H1 (cell line): ENCODE data around the gene ST14. TPM values are rescaled to one million over a fixed set of nuclear protein-coding genes. Genes with fewer than 3 reads are reported as not detected.

Experiments used
- CTCF ChIA-PET: fragments of 300-600 bp; sonication (Branson Sonifier 250); formaldehyde crosslinking; loops from one replicate; lab custom pipeline; 2021; ENCODE audit not compliant: partially characterized antibody; lab: Charles Lee
- POLR2A ChIA-PET: fragments of 300-600 bp; sonication (Branson Sonifier 250); formaldehyde crosslinking; loops from one replicate; lab custom pipeline; 2021; ENCODE audit warnings: inconsistent platforms; ENCODE audit not compliant: partially characterized antibody; lab: Charles Lee
- DNase-seq, 2 experiments: peaks; one replicate each; pipeline versions ENCODE4 v3.0.0 to v3.0.0-alpha.2; 2010 to 2022; ENCODE audit warnings: low spot score in 2 of 2, low read depth in 1 of 2, mixed read lengths in 1 of 2
- FAIRE-seq: peaks from 2 replicates; lab custom pipeline; 2011; peaks lifted over from hg19 to GRCh38; lab: Jason Lieb, UNC
- H2AFZ ChIP-seq: 2 replicates; pipeline ENCODE4 v1.8.1; 2012; ENCODE audit warnings: low read length, inconsistent platforms
- H2AK5ac ChIP-seq: 2 replicates; pipeline ENCODE4 v1.6.1; 2013; ENCODE audit warnings: low read depth, low read length
- H2BK120ac ChIP-seq: replicated peaks from 2 replicates; pipeline ENCODE3; 2013; ENCODE audit warnings: low read depth, low read length, inconsistent platforms
- H2BK12ac ChIP-seq: 2 replicates; pipeline ENCODE4 v1.6.1; 2013; ENCODE audit warnings: low read depth, low read length
- H2BK15ac ChIP-seq: 2 replicates; pipeline ENCODE4 v1.6.1; 2013; ENCODE audit warnings: low read length
- H2BK20ac ChIP-seq: 2 replicates; pipeline ENCODE4 v1.6.1; 2013; ENCODE audit warnings: low read length
- H2BK5ac ChIP-seq: 2 replicates; pipeline ENCODE4 v1.6.1; 2013; ENCODE audit warnings: low read depth, low read length
- H3K14ac ChIP-seq: 2 replicates; pipeline ENCODE4 v1.6.1; 2013; ENCODE audit warnings: inconsistent platforms; ENCODE audit not compliant: insufficient read length
- H3K18ac ChIP-seq: 2 replicates; pipeline ENCODE4 v1.6.1; 2013; ENCODE audit warnings: low read length; ENCODE audit errors: extremely low read depth
- H3K23ac ChIP-seq: 2 replicates; pipeline ENCODE4 v1.6.1; 2013; ENCODE audit warnings: inconsistent platforms; ENCODE audit not compliant: insufficient read length
- H3K23me2 ChIP-seq: 2 replicates; pipeline ENCODE4 v1.6.1; 2013; ENCODE audit warnings: low read depth, low read length
- H3K27ac ChIP-seq: 2 replicates; pipeline ENCODE4 v1.6.1; 2011; ENCODE audit warnings: low read depth, low read length, inconsistent platforms
- H3K27me3 ChIP-seq, 4 experiments: replicated peaks in 1 of 4; 1 replicate in 1 of 4; 2 replicates in 3 of 4; pipeline versions ENCODE4 v1.6.1 to v1.8.1; 2011 to 2013; ENCODE audit warnings: low read length in 3 of 4, mild to moderate bottlenecking in 3 of 4, inconsistent platforms in 2 of 4, mixed read lengths in 2 of 4, moderate library complexity in 1 of 4; ENCODE audit not compliant: control insufficient read depth in 3 of 4, insufficient read depth in 3 of 4; ENCODE audit errors: extremely low read depth in 1 of 4
- H3K36me3 ChIP-seq, 4 experiments: 2 replicates each; pipeline versions ENCODE4 v1.6.1 to v1.8.1; 2011 to 2013; ENCODE audit warnings: mild to moderate bottlenecking in 4 of 4, low read length in 3 of 4, moderate library complexity in 2 of 4, control low read depth in 1 of 4, inconsistent platforms in 1 of 4; ENCODE audit not compliant: insufficient read depth in 4 of 4, control insufficient read depth in 2 of 4
- H3K4ac ChIP-seq: replicated peaks from 2 replicates; pipeline ENCODE3; 2013; ENCODE audit warnings: low read length, low read depth, mixed read lengths, inconsistent platforms; ENCODE audit not compliant: insufficient read length
- H3K4me1 ChIP-seq, 4 experiments: replicated peaks in 1 of 4; 1 replicate in 1 of 4; 2 replicates in 3 of 4; pipeline versions ENCODE4 v1.6.1 to v1.8.1; 2011 to 2013; ENCODE audit warnings: low read length in 3 of 4, inconsistent platforms in 2 of 4, mixed read lengths in 1 of 4; ENCODE audit not compliant: insufficient read depth in 4 of 4, control insufficient read depth in 3 of 4
- H3K4me2 ChIP-seq, 2 experiments: 2 replicates each; pipeline versions ENCODE4 v1.6.1 to v1.8.1; 2011 to 2013; ENCODE audit warnings: low read depth in 2 of 2, low read length in 2 of 2, control low read depth in 1 of 2, inconsistent platforms in 1 of 2, mild to moderate bottlenecking in 1 of 2; ENCODE audit not compliant: insufficient read depth in 1 of 2
- H3K4me3 ChIP-seq, 4 experiments: fragments of 200-600, 300-600 bp in 1 of 4; sonication (generic), shearing (Covaris generic), sonication (Bioruptor Twin) in 1 of 4; 2 replicates each; pipeline versions ENCODE4 v1.5.1 to v1.8.1; 2011 to 2016; ENCODE audit warnings: low read length in 4 of 4, low read depth in 3 of 4, control low read depth in 2 of 4, inconsistent platforms in 2 of 4, mild to moderate bottlenecking in 2 of 4, mixed read lengths in 1 of 4, moderate library complexity in 1 of 4; ENCODE audit not compliant: insufficient read depth in 2 of 4; ENCODE audit errors: extremely low read depth in 1 of 4
- H3K56ac ChIP-seq: replicated peaks from 2 replicates; pipeline ENCODE3; 2013; ENCODE audit warnings: low read depth, mild to moderate bottlenecking, mixed read lengths, low read length, inconsistent platforms; ENCODE audit not compliant: insufficient read length
- H3K79me1 ChIP-seq: 2 replicates; pipeline ENCODE4 v1.6.1; 2013; ENCODE audit warnings: low read depth, low read length, control low read depth
- H3K79me2 ChIP-seq, 2 experiments: 2 replicates each; pipeline versions ENCODE4 v1.6.1 to v1.8.1; 2012 to 2013; ENCODE audit warnings: low read length in 2 of 2, mild to moderate bottlenecking in 2 of 2, inconsistent platforms in 1 of 2; ENCODE audit not compliant: insufficient read depth in 2 of 2, control insufficient read depth in 1 of 2
- H3K9ac ChIP-seq, 4 experiments: replicated peaks in 1 of 4; 1 replicate in 1 of 4; 2 replicates in 3 of 4; pipeline versions ENCODE4 v1.6.1 to v1.8.1; 2011 to 2013; ENCODE audit warnings: low read depth in 3 of 4, low read length in 3 of 4, control low read depth in 2 of 4, mild to moderate bottlenecking in 2 of 4, moderate library complexity in 2 of 4, inconsistent platforms in 1 of 4; ENCODE audit errors: extremely low read depth in 1 of 4
- H3K9me3 ChIP-seq, 2 experiments: 2 replicates each; pipeline versions ENCODE4 v1.6.1 to v1.8.1; 2012 to 2013; ENCODE audit warnings: mild to moderate bottlenecking in 2 of 2, moderate library complexity in 2 of 2, control low read depth in 1 of 2, inconsistent platforms in 1 of 2, low read depth in 1 of 2, low read length in 1 of 2, mixed read lengths in 1 of 2; ENCODE audit not compliant: insufficient read depth in 2 of 2
- H4K20me1 ChIP-seq, 2 experiments: replicated peaks in 1 of 2; 2 replicates each; pipeline versions ENCODE3 to v1.8.1; 2011 to 2013; ENCODE audit warnings: inconsistent platforms in 2 of 2, low read length in 2 of 2, mild to moderate bottlenecking in 1 of 2; ENCODE audit not compliant: insufficient read depth in 2 of 2, control insufficient read depth in 1 of 2
- H4K5ac ChIP-seq: 2 replicates; pipeline ENCODE4 v1.6.1; 2013; ENCODE audit warnings: low read length, low read depth, mixed read lengths, inconsistent platforms; ENCODE audit not compliant: insufficient read length
- H4K8ac ChIP-seq: 2 replicates; pipeline ENCODE4 v1.8.0; 2013; ENCODE audit warnings: mild to moderate bottlenecking, moderate library complexity, low read length, inconsistent platforms; ENCODE audit not compliant: insufficient read depth; ENCODE audit errors: extremely low read depth
- H4K91ac ChIP-seq: replicated peaks from 2 replicates; pipeline ENCODE3; 2013; ENCODE audit warnings: low read length, mixed read lengths, inconsistent platforms; ENCODE audit not compliant: insufficient read length
- PHF8 ChIP-seq: fragments of 200-600 bp; sonication (generic); conservative IDR thresholded peaks from 2 replicates; pipeline ENCODE4 v1.7.1; 2012; ENCODE audit warnings: low read depth, mild to moderate bottlenecking, inconsistent platforms, low read length, moderate library complexity
- WGBS, 2 experiments: shearing (Covaris generic) in 1 of 2; methylation state at CpG; one replicate each; pipeline versions ENCODE4 v1.1.6 to v1.1.7; 2013 to 2015; ENCODE audit warnings: low lambda C conversion rate in 2 of 2, mixed read lengths in 2 of 2, inconsistent platforms in 1 of 2, low coverage in 1 of 2, missing lambda C conversion rate in 1 of 2; ENCODE audit not compliant: insufficient replicate concordance in 2 of 2, insufficient coverage in 1 of 2, insufficient read length in 1 of 2; ENCODE audit errors: extremely low coverage in 1 of 2, missing lambda C conversion rate in 1 of 2; 5-methylcytosine and 5-hydroxymethylcytosine counted together
- polyA plus RNA-seq, 7 experiments: library from polyadenylated mRNA; depleted of rRNA in 3 of 7; stranded (reverse) in 5 of 7; unstranded in 2 of 7; fragments of >200 nt in 5 of 7; fragments of 200-250 nt in 2 of 7; gene quantifications; 1 replicate in 5 of 7; 2 replicates in 1 of 7; 4 replicates in 1 of 7; pipeline versions ENCODE4 v1.2.1 to v1.2.3, GENCODE V29; 2011 to 2013; ENCODE audit warnings: missing spikeins in 2 of 7, mixed read lengths in 2 of 7
- total RNA-seq: library from RNA; stranded (reverse); fragmentation: NEBNext Ultra II Directional; extraction: Animal tissue kit (Norgen Biotek cat#: 25700); gene quantifications from 2 replicates; pipeline ENCODE4 v1.2.1, GENCODE V29; 2021

ST14 gene
- total and polyA plus RNA-seq, 2 of the 8 experiments (the other 6 are each of a cell fraction or from before 2014, with no cell fraction given) = 22.4 to 24.9 TPM

DNA sequence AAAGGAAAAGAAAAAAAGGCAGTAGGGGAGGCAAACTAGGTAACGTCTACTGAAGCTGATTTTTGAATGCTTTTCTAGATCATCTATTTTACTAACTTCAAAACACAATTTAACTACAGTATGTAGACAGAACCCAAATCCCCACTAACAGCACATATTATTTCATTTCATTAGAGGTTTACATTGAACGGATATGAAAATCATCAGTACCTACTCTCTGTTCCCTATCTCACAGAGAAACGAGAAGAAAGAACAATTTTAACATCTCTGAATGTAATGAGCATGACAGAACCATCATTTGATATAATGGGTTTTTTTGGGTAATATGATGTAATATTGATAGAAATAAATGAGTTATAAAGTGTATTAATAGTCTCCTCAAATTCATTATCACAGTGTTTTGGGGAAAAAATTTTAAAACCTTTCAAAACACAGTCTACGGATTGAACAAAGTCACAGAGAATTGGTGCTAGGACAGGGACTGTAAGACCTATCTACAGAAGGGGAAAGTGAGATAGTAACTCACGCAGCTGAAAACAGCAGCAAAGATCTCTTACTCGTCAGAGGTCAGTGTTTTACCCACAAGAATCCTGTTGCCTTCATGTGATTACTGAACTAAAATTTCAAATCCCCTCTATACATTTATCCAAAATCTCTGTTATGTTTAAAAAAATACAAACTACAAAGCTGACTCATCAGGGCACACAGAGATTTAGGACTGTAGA lies 77.9 kb downstream of the ST14 start:
- no peak overlapping the region for H3K4me2 ChIP-seq
- no peak overlapping the region for H2BK20ac ChIP-seq
- FAIRE-seq = no peak
- H3K56ac ChIP-seq = no peak overlapping the region
- no peak overlapping the region for H4K91ac ChIP-seq
- TF ChIP-seq PHF8 = no peak
- H3K9ac ChIP-seq = no peak overlapping the region
- H2AFZ ChIP-seq = no peak overlapping the region
- H3K23me2 ChIP-seq = no peaks in the 10 kb centered on the region
- no peak overlapping the region for H2BK120ac ChIP-seq
- no peak for DNase-seq
- no peak overlapping the region for H4K5ac ChIP-seq
- no peaks in the 10 kb centered on the region for H3K4me1 ChIP-seq
- 94% methylated on average over 6 of the region's 6 CpGs; no CpG with 5 or more reads in 1 of the 2 experiments for WGBS, 2 experiments
- H3K27me3 ChIP-seq = peaks cover 0 to 1% (median 0%) of the 10 kb centered on the region in 4 experiments; a peak in 1 of 7 replicates
- H2AK5ac ChIP-seq = no peak overlapping the region
- H2BK12ac ChIP-seq = no peak overlapping the region
- H3K4me3 ChIP-seq = no peak overlapping the region
- no peak overlapping the region for H3K14ac ChIP-seq
- POLR2A ChIA-PET = interaction anchor here (0.6 to 2.4 kb wide), 2 partner anchors 12 to 92 kb away, joined by 3 to 4 read pairs; no protein-coding TSS in a partner anchor
- no peak overlapping the region for H3K27ac ChIP-seq
- no peak overlapping the region for H2BK15ac ChIP-seq
- no peaks in the 10 kb centered on the region for H3K79me1 ChIP-seq
- no peak overlapping the region for H3K18ac ChIP-seq
- peaks cover 4 to 35% (median 23%) of the 10 kb centered on the region in 4 experiments; a peak in 6 of 8 replicates for H3K36me3 ChIP-seq
- peaks cover 0 to 11% of the 10 kb centered on the region in 2 experiments; a peak in 2 of 4 replicates for H3K79me2 ChIP-seq
- CTCF ChIA-PET = interaction anchor here (0.6 kb wide), 1 partner anchor 134 kb away, joined by 3 read pairs; no protein-coding TSS in a partner anchor
- H2BK5ac ChIP-seq = no peak overlapping the region
- no peak overlapping the region for H3K4ac ChIP-seq
- H4K20me1 ChIP-seq = no peaks in the 10 kb centered on the region
- no peak overlapping the region for H3K23ac ChIP-seq
- H4K8ac ChIP-seq = no peak overlapping the region
- H3K9me3 ChIP-seq = no peaks in the 10 kb centered on the region
